Karpas-422 (cell line): ENCODE measurements around the gene AGPAT3. TPM values are rescaled to one million over a fixed set of nuclear protein-coding genes. Genes with fewer than 3 reads are reported as not detected.

Source experiments
- DNase-seq: peaks from one replicate; pipeline ENCODE4 v3.0.0-alpha.2; 2015
- H2AFZ ChIP-seq: fragments of 200-600 bp; sonication (generic); 2 replicates; pipeline ENCODE4 v1.6.1; 2014; ENCODE audit warnings: antibody characterized with exemption, low read length, mixed read lengths
- H3K27ac ChIP-seq: fragments of 200-600 bp; sonication (generic); 2 replicates; pipeline ENCODE4 v1.5.1; 2014; ENCODE audit warnings: mild to moderate bottlenecking, low read length, moderate library complexity
- H3K27me3 ChIP-seq: fragments of 200-600 bp; sonication (generic); 2 replicates; pipeline ENCODE4 v1.6.1; 2014; ENCODE audit warnings: low read length, mixed read lengths
- H3K36me3 ChIP-seq: fragments of 200-600 bp; sonication (generic); 2 replicates; pipeline ENCODE4 v1.6.1; 2014; ENCODE audit warnings: low read length, mixed read lengths; ENCODE audit not compliant: insufficient read depth
- H3K4me1 ChIP-seq: fragments of 200-600 bp; sonication (generic); 2 replicates; pipeline ENCODE4 v1.6.1; 2014; ENCODE audit warnings: mild to moderate bottlenecking, low read length, mixed read lengths
- H3K4me2 ChIP-seq: fragments of 200-600 bp; sonication (generic); 2 replicates; pipeline ENCODE4 v1.6.1; 2014; ENCODE audit warnings: low read length, low read depth, mild to moderate bottlenecking; ENCODE audit not compliant: poor library complexity, severe bottlenecking
- H3K4me3 ChIP-seq: fragments of 200-600 bp; sonication (generic); 2 replicates; pipeline ENCODE4 v1.5.1; 2014; ENCODE audit warnings: mild to moderate bottlenecking, antibody characterized with exemption, low read length, mixed read lengths
- H3K79me2 ChIP-seq: fragments of 200-600 bp; sonication (generic); 2 replicates; pipeline ENCODE4 v1.6.1; 2014; ENCODE audit warnings: mild to moderate bottlenecking, low read length, mixed read lengths
- H3K9ac ChIP-seq: fragments of 200-600 bp; sonication (generic); 2 replicates; pipeline ENCODE4 v1.6.0; 2014; ENCODE audit warnings: low read length
- H3K9me2 ChIP-seq: fragments of 200-600 bp; sonication (generic), shearing (Covaris generic); replicated peaks from 2 replicates; pipeline ENCODE4 v1.6.0; 2014; ENCODE audit warnings: mild to moderate bottlenecking, low read length, moderate library complexity; ENCODE audit not compliant: insufficient read depth
- H3K9me3 ChIP-seq: fragments of 300-700, 200-600 bp; sonication (generic); 2 replicates; pipeline ENCODE4 v1.6.1; 2014; ENCODE audit warnings: low read length, mixed read lengths
- H4K20me1 ChIP-seq: fragments of 200-600 bp; sonication (generic); 2 replicates; pipeline ENCODE4 v1.6.1; 2014; ENCODE audit warnings: mild to moderate bottlenecking, antibody characterized with exemption, low read length, low read depth; ENCODE audit not compliant: insufficient read depth
- total RNA-seq: library from RNA; depleted of rRNA; stranded (reverse); fragments of >200 nt; shearing (Covaris generic); gene quantifications from 2 replicates; pipeline ENCODE4 v1.2.3, GENCODE V29; 2014; ENCODE audit warnings: low replicate concordance

AGPAT3 gene
- total RNA-seq, 1 experiment from 2014 or later = 29.0 TPM

DNA sequence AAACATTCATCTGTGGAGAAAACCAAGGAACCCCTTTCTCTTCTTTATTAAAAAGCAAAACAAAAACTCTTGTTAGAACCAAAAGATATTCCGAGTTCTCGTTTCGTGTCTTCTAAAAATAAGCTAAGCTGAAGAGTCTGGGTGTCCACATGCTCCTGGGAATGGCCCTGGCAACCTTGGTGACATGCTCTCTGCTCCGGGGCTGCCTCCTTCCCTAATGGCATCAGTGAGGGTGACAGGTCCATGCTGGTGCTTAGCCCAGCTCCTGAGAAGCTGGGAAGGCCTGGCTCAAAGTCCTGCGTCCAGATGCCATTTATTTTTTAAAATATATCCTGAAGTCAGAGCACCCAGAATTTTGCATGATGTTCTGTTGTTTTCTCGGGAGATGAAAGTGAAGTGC, 122.5 kb downstream of the AGPAT3 start:
- Histone ChIP-seq H3K36me3 (no peaks in the 10 kb centered on the region), H3K9me3 (no peaks in the 10 kb centered on the region), H3K9me2 (no peaks in the 10 kb centered on the region), H4K20me1 (peaks cover 3% of the 10 kb centered on the region; the same call in 1 of the 2 replicates), H3K4me3 (no peak overlapping the region), H2AFZ (no peak overlapping the region), H3K27me3 (no peaks in the 10 kb centered on the region), H3K79me2 (no peaks in the 10 kb centered on the region), H3K4me2 (no peak overlapping the region), H3K9ac (no peak overlapping the region), H3K27ac (no peak overlapping the region), H3K4me1 (no peaks in the 10 kb centered on the region)
- no peak for DNase-seq

DNA sequence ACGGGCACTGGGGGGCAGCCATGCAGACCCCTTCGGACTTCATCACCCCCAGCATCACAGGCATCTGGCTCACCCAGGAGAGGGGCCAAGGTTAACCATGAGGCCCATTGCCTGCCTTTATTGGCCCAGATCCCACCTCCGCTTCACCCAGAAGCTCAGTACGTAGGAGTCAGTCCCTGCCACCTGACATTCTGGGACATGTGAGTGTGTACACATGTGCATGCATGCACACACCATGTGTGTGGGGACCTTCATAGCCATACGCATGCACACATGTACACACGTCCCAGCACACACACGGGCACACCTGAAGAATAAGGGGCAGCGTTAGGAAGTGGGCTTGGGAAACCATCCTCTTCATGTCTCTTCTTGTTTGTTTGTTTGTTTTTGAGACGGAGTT, 123.0 kb downstream of the AGPAT3 start:
- Histone ChIP-seq H3K9ac (no peak overlapping the region), H2AFZ (no peak overlapping the region)

DNA sequence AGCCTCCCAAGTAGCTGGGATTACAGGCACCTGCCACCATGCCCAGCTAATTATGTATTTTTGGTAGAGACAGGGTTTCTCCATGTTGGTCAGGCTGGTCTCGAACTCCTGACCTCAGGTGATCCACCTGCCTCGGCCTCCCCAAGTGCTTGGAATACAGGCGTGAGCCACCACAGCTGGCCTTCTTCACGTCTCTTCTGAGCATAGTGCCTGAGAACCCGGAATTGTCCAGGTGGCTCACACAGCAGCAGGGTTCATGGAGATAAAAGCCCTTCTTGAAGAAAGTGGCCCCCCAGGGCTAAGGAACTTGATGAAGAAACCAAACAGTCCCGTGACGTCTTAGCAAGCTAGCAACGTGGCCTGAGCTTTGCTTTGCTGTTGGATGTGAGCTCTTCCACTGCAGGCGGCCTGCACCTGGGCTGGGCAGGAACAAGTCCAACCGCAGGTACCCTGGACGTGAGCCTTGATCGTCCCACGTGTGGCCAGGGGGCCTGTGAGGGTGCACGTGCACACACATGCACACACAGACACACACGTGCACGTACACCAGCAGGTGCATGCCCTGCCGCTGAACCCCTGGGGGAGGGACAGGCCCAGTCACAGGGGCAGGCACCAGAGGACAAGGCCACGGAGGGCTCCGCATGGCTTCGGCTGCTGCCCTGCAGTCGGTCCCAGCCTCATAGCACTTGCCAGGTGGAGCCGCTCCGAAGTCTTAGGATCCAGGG, 123.6 kb downstream of the AGPAT3 start:
- no peak for DNase-seq
- Histone ChIP-seq H3K4me1 (no peaks in the 10 kb centered on the region), H3K9me3 (no peaks in the 10 kb centered on the region), H3K9ac (no peak overlapping the region), H3K79me2 (no peaks in the 10 kb centered on the region), H3K4me2 (no peak overlapping the region), H3K36me3 (no peaks in the 10 kb centered on the region), H3K27me3 (no peaks in the 10 kb centered on the region), H2AFZ (no peak overlapping the region), H3K4me3 (no peak overlapping the region), H3K27ac (no peak overlapping the region), H3K9me2 (no peaks in the 10 kb centered on the region), H4K20me1 (peaks cover 3% of the 10 kb centered on the region; the same call in 1 of the 2 replicates)

More for the DNA sequence above, 123.0 kb downstream of the AGPAT3 start:
- no peaks in the 10 kb centered on the region for H3K9me3 ChIP-seq
- no peak overlapping the region for H3K27ac ChIP-seq
- no peaks in the 10 kb centered on the region for H3K79me2 ChIP-seq
- no peaks in the 10 kb centered on the region for H3K9me2 ChIP-seq
- H4K20me1 ChIP-seq = peaks cover 3% of the 10 kb centered on the region; the same call in 1 of the 2 replicates
- no peak for DNase-seq
- no peaks in the 10 kb centered on the region for H3K27me3 ChIP-seq
- no peak overlapping the region for H3K4me2 ChIP-seq
- no peaks in the 10 kb centered on the region for H3K36me3 ChIP-seq
- no peak overlapping the region for H3K4me3 ChIP-seq
- H3K4me1 ChIP-seq = no peaks in the 10 kb centered on the region

DNA sequence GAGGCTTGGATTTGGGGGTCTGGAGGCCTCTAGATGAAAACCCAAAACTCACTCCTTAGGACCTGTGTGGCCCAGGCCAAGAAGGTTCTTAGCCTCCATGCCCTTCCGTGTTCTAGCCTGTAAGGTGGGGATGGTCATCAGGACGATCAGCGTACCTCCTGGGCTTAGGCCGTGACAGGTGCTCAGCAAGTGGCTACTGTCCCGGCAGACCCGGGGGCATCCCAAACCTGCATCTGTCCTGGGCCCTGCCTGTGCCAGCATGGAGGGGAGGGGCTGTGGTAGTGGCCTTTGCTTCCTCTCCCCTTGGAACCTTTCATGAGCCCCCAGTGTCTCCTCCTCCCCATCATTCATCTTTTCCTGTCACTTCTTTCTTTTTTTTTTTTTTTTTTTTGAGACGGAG, 124.4 kb downstream of the AGPAT3 start:
- no peak overlapping the region for H2AFZ ChIP-seq
- no peak overlapping the region for H3K27ac ChIP-seq
- H3K4me2 ChIP-seq = no peak overlapping the region
- peaks cover 3% of the 10 kb centered on the region; the same call in 1 of the 2 replicates for H4K20me1 ChIP-seq
- H3K79me2 ChIP-seq = no peaks in the 10 kb centered on the region
- H3K4me3 ChIP-seq = no peak overlapping the region
- H3K27me3 ChIP-seq = no peaks in the 10 kb centered on the region
- no peaks in the 10 kb centered on the region for H3K9me3 ChIP-seq
- no peak for DNase-seq
- H3K4me1 ChIP-seq = no peaks in the 10 kb centered on the region
- no peak overlapping the region for H3K9ac ChIP-seq
- no peaks in the 10 kb centered on the region for H3K36me3 ChIP-seq
- no peaks in the 10 kb centered on the region for H3K9me2 ChIP-seq

DNA sequence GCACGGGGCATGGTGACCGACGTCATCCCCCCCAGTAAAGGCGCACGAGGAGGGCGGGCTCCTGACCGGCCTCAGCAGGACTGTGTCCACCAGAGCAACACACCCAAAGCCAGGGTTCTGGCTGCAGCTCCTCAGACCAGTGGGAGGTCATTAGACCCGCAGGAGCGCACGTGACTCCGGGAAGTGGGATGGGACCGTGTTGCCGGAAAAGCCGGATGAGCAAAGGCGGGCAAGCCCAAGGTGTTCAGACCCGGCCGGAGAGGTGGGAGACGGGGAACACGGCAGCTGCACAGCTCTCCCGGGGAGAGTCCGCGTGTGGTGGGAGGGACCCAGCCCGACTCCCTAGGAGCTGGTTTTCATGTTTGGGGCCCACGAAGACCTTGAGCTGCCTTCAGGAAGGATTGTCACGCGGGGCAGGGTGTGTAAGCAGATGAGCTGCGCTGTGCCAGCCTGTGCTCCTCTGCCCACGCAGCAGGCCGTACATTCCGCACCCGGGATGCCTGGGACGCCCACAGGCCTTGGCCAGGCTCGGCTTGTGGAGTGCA, 126.5 kb downstream of the AGPAT3 start:
- H3K4me1 ChIP-seq = no peaks in the 10 kb centered on the region
- no peaks in the 10 kb centered on the region for H3K9me2 ChIP-seq
- no peaks in the 10 kb centered on the region for H3K27me3 ChIP-seq
- no peaks in the 10 kb centered on the region for H3K9me3 ChIP-seq
- H3K4me3 ChIP-seq = no peak overlapping the region
- no peaks in the 10 kb centered on the region for H3K36me3 ChIP-seq
- no peak overlapping the region for H3K4me2 ChIP-seq
- H3K79me2 ChIP-seq = no peaks in the 10 kb centered on the region
- no peak overlapping the region for H2AFZ ChIP-seq
- no peaks in the 10 kb centered on the region for H4K20me1 ChIP-seq
- no peak overlapping the region for H3K9ac ChIP-seq
- DNase-seq = no peak
- H3K27ac ChIP-seq = no peak overlapping the region

DNA sequence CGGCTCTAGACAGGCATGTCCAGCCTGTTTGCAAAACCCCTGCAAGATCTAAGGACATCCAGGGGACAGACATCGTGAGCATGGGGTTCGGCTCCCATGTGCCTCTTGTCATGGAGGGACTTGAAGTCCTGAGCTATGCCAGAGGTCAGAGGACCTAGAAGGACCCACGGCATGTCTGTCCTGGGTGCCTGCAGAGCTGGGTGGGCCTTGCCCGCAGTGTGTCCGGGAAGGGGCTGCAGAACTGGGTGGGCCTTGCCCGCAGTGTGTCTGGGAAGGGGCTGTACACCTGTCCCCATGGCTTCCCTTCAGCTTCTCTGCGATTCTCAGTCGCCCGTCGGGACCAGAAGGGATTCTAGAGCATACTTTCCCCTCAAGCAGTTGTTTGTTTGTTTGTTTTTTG, 127.1 kb downstream of the AGPAT3 start:
- no peak overlapping the region for H3K4me2 ChIP-seq
- no peaks in the 10 kb centered on the region for H3K4me1 ChIP-seq
- no peaks in the 10 kb centered on the region for H3K27me3 ChIP-seq
- no peak overlapping the region for H2AFZ ChIP-seq
- no peak overlapping the region for H3K4me3 ChIP-seq
- no peaks in the 10 kb centered on the region for H3K9me2 ChIP-seq
- no peak overlapping the region for H3K9ac ChIP-seq
- H3K27ac ChIP-seq = no peak overlapping the region
- H3K36me3 ChIP-seq = no peaks in the 10 kb centered on the region
- no peak for DNase-seq
- no peaks in the 10 kb centered on the region for H3K9me3 ChIP-seq
- H4K20me1 ChIP-seq = no peaks in the 10 kb centered on the region
- no peaks in the 10 kb centered on the region for H3K79me2 ChIP-seq

DNA sequence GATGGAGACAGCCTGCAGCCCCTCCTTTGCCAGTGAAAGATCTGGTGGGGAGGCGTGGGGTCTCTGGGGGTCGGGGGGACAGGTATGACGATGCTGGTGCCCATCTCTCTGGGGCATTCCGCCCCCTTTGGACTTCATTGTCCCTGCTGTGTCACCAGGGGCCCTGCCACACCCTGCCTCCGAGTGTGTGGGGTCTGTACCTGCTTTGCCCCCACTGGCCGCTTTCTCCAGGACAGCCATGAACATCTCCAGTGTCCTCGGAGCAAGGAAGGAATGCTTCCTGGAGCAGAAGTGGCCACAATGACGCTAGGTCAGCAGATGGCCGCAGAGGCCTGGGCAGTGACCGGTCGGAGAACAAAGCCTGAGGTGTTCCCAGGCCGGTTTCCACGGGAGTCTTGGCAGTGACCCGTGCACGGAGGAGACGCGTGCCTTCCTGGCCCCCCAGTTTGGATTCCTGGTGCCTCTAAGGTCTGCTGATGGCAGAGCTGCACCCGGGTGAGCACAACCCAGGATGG, 128.5 kb downstream of the AGPAT3 start:
- H3K4me1 ChIP-seq = no peaks in the 10 kb centered on the region
- H3K79me2 ChIP-seq = no peaks in the 10 kb centered on the region
- DNase-seq = no peak
- no peaks in the 10 kb centered on the region for H3K27me3 ChIP-seq
- no peaks in the 10 kb centered on the region for H3K36me3 ChIP-seq
- H3K9me3 ChIP-seq = no peaks in the 10 kb centered on the region
- no peak overlapping the region for H3K9ac ChIP-seq
- H2AFZ ChIP-seq = no peak overlapping the region
- no peak overlapping the region for H3K4me2 ChIP-seq
- no peaks in the 10 kb centered on the region for H4K20me1 ChIP-seq
- no peaks in the 10 kb centered on the region for H3K9me2 ChIP-seq
- H3K27ac ChIP-seq = no peak overlapping the region
- no peak overlapping the region for H3K4me3 ChIP-seq

DNA sequence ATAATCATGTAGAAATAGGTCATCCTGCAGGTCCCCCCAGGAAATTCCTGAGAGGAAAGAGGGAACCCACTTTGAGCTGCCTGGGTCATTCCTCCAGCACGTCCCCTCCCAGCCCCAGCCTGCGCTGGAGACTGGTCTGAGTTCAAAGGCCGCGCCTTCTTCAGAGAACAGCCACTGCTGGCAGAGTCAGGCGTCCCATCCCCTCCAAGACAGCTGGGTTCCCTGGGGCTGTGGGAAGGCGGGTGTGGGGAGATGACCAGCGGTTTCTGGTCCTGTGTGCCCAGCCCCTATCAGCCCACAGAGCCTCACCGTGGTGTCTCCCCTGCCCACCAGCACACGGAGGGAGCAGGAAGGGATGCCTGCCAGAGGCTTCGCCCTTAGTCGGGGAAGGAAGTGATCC, 129.1 kb downstream of the AGPAT3 start:
- H3K79me2 ChIP-seq = no peaks in the 10 kb centered on the region
- H3K4me2 ChIP-seq = no peak overlapping the region
- H3K9me2 ChIP-seq = no peaks in the 10 kb centered on the region
- no peaks in the 10 kb centered on the region for H3K36me3 ChIP-seq
- no peak overlapping the region for H3K9ac ChIP-seq
- H2AFZ ChIP-seq = no peak overlapping the region
- no peak for DNase-seq
- no peaks in the 10 kb centered on the region for H3K9me3 ChIP-seq
- no peaks in the 10 kb centered on the region for H3K4me1 ChIP-seq
- H3K27ac ChIP-seq = no peak overlapping the region
- no peak overlapping the region for H3K4me3 ChIP-seq
- H4K20me1 ChIP-seq = no peaks in the 10 kb centered on the region
- no peaks in the 10 kb centered on the region for H3K27me3 ChIP-seq
